Measurements from ENCODE around the gene DHRS3.

GRCh38 chr1:12617901-12618660 lies at the start of gene DHRS3:
- TF ChIP-seq POLR2A (IDR thresholded peaks at IDR 0.05) (peak; percentile 82 to 91 (median 89)), CTCF (IDR thresholded peaks at IDR 0.05) (peak in 2 of 7 experiments; percentile 8 to 15)

All from body of pancreas (tissue), 4 donors.